GM19467 (cell line): ENCODE results near the gene CAMKMT.
A peak's percentile ranks its signal among the peaks of the same experiment; 100 is the strongest.
"Not testable (repeated sequence)": the region's sequence is repeated elsewhere in the genome, so short reads cannot be mapped to it uniquely, and the experiment has no call there.

Experiments
- ATAC-seq: cut with Tn5 transposase; IDR thresholded peaks from one replicate; pipeline ENCODE4 v1.9.1; 2021; ENCODE audit warnings: mild to moderate bottlenecking, moderate library complexity; ENCODE audit not compliant: unreplicated experiment

The CAMKMT gene

DNA sequence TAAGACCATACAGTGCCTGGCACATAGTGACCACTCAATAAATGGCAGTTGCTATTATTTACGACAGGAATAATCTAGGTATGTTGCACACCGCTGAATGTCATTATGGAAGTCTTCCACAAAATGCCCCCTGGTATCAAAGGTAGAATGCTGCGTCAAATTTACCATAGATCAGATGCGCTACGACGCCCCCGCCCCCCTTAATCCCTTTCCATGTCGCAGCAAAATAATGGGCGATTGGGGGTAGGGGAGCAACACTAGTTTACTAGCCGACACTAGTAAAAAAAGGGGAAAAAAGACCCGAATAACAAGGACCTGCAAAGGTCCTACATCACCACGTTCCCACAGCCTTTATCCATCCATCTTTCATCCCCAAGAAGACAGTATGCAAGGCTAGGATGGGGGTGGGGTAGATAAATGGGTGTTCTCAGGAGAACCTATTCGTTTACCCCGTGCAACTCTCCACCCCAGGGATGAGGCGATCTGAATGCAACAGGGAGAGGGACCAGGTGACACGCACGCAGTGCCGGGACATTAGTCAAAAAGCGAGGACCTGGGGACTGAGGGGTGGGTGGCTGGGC, 908 bp upstream of the CAMKMT start:
- peak; percentile 13 for ATAC-seq

DNA sequence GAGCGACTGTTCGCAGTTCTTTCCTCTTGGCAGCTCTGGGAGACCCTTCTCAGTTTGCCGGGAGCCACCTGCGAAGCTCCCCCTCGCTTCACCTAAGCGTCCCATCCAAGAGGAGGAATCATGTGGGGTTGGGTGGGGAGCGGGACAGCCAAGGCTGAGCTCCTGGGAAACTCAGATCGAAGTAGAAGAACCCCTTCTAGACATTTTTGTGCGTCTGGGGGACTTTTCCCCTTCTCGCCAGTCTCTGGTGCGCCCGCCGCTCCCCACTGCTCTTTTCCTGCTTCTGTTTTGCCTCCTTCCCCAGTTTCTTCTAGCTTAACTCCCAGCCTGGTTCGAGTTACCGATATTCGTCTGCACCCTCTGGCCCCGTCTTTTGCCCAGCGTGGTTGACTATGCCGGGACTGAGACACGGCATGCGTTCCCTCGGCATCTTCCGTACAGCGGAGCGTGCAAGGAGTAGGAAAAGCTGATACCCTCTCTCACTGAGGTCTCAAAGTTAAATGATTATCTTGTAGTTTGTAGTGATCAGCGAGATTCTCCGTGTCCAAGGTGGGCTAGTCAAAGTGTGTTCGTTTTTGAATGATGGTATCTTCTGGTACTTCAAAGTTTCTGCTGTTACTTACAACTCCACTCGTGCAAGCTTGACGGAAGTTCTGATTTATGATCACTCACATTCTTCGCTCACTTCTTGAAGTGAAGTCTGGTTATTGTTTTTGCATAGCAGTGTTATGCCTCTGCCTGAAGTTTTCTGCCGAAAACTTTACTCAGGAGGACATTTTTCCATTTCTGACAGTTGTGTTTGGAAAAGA, 664 bp downstream of the CAMKMT start:
- peak; percentile 8 for ATAC-seq

DNA sequence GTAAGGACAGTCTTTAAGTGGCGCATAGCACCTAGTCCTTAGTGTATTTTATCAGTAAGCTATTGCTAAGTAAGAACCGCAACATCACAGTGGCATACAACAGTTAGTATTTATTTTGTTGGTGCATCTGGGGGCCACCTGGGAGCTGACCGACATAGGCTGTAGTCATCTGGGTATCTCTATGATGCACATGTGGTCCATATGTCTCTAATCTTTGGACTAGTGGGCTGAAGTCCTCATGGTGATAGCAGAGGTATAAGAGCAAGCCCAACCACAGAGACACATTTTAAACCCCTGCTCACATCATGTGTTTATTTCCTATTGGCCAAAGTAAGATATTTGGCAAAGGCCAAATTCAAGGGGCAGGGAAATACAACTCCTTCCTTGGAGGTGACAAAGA, 2.9 kb downstream of the CAMKMT start:
- no peak for ATAC-seq

DNA sequence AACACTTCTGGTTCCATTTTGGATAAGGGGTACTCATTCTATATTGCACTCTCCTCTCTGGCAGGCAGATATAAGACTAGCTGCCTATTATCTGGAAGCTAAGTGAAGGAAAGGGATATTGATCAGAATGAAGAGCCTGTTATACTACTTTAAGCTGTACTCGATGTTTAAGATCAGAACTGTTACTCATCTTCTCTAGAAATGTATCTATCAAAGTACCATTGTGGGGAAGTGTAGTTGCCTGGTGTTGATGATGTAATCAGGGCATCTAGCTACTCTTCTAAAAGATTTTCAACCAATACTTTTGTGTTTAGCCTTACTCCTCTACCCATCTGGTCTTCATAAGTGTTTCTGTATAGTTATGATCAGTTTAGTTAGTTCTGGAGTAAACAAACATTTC, 5.8 kb downstream of the CAMKMT start:
- no peak for ATAC-seq

DNA sequence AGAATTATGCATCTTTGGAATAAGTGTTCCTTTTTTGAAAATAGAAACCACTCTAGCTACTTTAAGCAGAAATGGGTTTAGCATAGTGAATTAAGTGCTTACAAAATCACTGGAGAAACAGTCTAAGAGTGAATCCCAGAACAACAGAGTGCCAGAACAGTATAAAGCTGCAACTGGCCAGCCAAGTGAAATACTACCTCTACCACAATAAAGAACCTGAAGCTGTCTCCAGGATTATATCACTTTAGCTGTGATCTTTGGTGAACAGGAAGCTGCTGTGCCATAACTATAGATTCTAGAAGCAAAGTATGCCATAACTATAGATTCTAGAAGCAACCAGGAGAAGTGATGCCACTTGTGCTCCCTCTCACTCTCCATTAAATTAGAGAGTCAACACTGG, 7.6 kb downstream of the CAMKMT start:
- no peak for ATAC-seq

DNA sequence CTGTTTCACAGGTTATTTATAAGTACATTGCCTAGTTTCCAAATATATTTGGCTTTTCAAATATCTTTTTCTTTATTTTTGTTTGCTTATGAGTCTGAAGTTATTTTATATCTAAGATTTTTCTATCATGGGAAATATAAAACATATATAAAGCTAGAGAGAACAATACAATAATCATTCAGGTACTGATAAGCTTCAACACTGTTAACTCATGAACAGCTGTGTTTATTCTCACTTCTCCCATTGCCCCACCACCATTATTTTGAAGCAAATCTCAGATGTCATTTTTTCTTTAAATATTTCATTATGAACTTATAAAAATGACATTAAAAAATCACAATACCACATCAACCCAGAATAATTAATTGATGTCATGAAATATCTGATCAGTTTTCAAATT, 9.7 kb downstream of the CAMKMT start:
- no peak for ATAC-seq

DNA sequence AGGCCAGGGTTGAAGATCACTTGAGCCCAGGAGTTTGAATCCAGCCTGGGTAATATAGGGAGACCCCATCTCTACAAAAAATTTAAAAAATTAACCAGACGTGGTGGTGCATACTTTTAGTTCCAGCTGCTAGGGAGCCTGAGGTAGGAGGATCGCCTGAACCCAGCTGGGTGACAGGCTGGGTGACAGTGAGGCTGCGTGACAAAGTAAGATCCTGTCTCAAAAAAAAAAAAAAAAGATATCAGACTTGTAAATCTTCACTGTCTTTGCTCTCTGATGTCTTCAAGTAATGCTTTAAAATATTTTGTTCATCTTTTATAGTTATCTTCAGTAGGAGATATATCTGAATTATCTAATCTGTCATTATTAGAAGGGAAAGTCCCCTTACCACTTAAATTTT, 10.5 kb downstream of the CAMKMT start:
- ATAC-seq: no peak

DNA sequence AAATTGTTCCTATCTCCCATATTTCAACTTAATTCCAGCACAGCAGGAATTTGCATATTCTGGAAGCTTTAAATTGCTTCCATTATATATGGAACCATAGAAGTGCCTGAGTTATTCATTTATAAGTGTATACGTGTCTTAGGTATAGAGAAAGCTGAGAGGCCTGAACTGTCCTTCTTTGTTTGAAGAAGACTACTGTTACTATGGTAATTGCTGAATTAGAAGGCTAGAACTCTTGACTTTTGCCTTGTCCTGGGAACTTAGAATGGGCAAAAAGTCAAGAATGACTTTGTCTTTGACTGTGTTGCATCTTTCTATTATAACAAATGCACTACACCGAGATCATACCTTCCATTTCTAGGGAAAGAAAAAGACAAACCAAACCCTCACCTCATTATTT, 15.7 kb downstream of the CAMKMT start:
- no peak for ATAC-seq

DNA sequence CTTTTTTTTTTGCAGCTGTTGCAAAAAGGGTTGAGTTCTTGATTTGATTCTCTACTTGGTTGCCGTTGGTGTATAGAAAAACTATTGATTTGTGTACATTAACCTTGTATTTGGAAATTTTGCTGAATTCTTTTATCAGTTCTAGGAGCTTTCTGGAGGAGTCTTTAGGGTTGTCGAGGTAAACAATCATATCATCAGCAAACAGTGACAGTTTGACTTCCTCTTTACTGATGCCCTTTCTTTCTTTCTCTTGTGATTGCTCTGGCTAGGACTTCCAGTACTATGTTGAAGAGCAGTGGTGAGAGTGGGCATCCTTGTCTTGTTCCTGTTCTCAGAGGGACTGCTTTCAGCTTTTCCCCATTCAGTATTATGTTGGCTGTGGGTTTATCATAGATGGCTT, 23.5 kb downstream of the CAMKMT start:
- ATAC-seq: not testable (repeated sequence)

DNA sequence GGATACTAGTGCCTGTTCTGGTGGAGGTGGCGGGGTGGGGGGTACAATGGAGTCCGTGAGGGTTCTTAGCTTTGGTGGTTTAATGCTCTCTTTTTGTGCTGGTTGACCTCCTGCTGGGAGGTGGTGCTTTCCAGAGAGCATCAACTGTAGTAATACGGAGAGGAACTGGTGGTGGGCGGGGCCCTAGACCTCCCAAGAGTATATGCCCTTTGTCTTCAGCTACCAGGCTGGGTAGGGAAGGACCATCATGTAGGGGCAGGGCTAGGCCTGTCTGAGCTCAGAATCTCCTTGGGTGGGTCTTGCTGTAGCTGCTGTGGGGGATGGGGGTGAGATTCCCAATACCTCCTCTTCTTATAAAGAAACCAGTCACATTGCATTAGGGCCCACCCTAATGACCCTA, 27.1 kb downstream of the CAMKMT start:
- ATAC-seq: no peak

DNA sequence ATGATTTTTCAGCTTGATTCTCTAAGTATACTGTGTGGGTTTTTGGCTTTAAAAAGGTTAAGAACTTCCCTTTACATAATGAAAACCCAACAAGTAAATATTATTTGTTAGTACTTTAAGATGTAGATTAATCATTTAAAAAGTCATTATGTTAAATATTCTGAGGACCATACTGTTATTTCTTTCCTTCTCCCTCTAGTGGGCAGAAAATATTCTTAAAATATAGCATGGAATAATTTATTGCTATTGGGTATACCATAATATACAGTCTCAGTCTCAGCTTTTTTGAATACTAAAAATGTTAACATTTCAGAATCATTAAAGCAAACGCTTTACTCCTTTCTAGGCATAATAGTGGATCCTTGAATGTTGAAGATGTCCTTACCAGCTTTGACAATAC, 28.1 kb downstream of the CAMKMT start:
- ATAC-seq: no peak

DNA sequence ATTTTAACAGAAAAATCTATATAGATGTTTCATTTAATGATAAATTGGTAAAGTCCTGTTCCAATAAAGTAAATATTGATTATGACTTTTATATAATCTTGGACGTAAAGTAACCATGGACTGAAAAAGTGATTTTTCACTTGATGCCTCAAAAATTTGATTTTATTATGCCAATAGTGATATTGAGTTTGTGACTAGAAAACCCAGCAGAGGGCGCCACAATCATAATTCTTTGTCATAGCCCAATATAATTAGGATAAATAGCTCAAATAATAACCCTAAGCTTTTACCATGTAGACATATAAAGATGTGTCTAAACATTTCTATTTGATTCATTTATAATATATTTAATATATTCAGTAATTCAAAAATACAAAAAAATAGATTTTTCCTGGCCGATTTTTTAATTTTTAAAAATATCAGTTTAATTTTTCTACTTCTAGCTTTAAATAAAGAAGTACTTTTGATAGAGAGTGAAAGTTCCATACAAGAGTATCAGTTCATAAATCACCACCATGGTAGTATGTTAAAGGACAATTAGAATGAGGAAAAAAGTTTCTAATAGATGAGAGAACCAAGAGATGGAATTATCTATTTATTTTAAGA, 30.7 kb downstream of the CAMKMT start:
- ATAC-seq: no peak

DNA sequence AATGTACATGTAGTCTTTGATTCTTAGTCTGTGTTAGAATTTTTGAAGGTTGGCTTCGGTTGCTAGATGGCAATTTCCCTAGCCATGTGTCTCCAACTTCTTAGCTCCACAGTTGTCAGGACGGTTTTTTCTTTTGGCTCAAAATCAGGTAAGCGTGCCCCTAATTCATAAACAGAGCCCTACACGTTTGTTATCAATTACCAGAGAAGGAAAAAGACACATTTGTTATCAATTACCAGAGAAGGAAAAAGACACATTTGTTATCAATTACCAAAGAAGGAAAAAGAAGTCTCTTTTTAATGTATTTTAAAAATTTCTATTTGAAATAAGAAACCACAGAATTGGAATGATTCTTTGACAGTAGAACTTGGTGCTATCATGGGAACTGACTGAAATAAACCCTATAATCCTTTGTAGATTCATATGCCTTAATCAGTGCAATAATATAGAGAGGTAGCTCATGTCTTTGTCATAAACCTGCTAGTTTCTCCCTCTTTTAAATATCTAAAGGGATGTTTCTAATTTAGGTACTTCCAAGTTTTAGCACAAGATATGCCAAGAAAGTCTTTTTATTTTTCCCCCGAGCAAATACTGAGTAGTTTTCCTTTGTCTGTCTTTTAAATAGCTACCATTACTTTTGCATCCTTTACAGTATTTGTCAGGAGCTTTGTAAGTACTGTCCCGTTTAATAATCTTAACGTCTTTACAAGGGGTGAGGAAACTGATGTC, 35.9 kb downstream of the CAMKMT start:
- ATAC-seq: no peak

DNA sequence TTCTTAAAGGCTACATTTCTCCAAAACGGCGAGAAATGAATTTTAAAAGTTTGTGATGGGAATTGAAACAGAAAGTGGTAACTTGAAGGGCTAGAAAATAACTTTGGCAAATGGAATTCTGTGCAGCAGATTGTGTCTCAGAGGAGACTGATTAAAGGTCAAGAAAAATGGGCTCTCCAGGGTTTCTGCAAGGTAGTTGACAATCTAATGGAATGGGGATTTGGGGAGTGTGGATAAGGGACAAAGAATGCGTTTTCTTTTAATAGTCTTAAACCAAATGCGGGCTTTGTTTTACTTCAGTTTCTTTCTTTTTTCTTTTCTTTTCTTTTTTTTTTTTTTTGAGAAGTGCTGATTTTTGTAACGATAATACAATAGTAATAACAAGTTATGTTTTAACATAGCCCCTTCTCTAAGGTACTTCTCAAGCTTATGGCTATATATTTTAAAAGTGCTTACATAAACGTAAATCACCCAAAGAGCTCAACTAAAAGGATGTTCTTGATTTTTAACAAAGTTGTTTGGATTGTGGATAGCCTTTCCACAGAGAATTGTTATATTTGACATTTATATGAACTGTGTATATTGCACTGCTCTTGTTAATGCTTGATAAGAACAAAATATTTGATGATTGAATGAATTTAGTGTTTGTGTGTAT, 36.6 kb downstream of the CAMKMT start:
- ATAC-seq: no peak

DNA sequence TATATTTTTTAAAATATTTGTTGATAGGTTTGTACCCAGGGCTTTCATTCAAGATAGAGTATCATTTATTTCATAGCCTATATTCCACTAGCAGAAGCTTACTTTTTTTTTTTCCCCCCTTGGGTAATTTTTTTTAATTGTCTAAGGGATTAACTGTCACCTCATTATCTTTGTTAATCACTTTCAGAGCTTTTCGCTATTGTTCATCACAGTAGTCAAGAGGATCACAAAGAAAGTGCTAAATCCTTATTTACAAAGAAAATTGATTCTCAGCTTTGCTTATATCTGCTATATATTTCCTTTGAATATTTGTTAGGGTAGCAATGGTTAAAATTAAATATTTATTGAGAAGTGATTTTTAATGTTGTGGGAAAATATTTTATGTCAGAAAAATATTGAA, 59.0 kb downstream of the CAMKMT start:
- no peak for ATAC-seq

DNA sequence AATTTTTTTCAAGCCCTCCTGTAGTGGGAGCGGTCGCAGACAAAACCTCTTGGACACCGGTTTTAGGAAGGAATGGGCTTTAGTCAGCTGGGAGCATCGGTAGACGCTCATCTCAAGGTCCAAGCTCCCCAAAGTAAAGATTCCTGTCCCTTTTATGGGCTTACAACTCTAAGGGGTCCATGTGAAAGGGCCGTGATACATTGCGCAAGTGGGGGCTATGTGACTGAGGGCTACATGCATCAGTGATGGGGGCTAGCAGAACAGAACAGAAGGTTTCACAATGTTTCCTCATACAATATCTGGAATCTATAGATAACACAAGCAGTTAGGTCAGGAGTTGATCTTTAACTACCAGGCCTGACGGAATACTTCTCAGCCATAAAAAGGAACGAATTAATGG, 62.5 kb downstream of the CAMKMT start:
- ATAC-seq: no peak

DNA sequence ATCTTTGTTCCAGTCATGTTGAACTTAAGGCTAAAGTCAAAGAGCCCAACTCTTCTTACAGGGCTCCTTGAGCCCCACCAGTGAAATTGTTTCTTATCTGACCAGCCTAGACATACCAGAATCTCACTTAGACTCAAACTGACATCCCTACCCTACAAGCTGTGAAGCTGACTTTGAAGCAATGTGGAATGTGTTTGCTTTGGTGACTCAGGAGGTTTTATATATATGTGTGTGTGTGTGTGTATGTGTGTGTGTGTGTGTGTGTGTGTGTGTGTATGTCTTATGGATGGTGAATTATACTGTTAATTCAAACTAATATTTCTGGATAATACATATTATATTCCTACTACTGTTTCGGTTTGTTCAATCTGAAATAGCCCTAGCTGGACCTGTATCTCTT, 67.3 kb downstream of the CAMKMT start:
- no peak for ATAC-seq

DNA sequence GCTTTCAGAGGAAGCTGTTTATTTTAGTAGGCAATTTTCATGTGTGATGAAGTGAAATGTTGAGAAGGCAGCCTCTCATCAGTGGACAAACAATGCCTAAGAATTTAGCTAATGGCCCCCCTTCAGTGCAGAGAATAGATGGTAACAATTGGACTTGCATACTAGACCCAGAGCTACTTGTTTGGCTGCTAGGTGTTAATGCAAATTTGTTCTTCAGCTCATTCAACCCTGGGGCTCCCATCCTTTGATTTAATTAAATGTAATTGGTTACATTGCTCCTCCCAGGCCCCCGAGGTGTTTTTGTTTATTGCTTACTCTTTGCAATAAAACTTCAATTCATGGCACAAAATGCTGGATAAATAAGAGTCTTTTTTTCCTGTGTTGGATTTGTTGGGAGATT, 68.6 kb downstream of the CAMKMT start:
- no peak for ATAC-seq

DNA sequence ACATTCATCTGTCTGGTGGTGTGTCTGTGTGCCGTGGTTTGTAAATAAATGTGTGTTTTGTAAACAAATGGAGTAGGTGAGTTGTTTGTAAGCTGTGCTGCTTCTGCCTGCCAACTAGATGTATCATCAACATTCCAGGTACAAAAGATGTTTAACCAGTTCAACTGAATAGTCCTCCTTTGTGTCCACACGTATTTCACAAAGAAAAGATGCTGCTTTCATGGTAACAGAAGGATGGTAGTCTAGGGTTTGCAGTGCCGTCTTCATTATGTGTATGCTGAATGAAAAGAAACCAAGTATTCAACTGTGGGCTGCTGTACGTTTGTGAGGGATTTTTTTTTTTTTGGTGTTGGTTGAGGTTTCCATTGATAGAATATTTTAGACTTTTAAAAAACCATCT, 72.1 kb downstream of the CAMKMT start:
- ATAC-seq: no peak

DNA sequence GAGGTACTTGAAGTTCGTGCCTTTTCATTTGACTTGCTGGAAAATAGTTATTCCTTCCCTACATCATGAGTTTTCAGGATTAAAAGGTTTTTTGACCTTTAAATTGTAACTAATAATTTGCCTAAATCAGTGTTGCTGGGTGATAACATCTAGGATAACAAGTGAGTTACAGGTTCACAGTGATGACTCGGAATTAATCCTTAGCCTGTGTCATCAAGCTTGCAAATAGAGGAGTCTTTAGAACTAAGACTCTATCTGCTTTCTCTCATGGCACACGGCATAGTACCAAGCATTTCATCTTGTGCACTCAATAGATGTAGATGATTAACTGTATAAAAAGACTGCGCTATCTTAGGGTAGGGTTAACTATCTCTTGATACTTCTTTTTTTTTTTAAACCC, 79.5 kb downstream of the CAMKMT start:
- ATAC-seq: no peak

DNA sequence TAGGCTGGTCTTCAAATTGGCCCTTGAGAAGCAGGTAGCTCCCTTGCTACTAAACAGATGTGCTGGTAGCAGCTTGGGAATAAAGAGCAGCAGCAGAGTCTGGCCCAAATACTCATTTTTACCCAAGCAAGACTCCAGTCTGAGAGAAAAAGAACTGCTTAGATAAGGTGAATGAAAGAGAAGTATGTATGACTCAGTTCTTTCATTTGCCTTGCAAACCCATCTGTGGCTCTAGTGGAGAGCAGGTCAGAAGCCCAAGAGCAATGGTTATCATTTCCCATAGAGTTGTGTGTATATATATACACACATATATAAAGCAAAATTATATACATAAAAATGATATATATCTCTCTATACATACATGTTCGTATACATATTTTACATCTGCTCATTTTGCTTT, 80.3 kb downstream of the CAMKMT start:
- no peak for ATAC-seq
